GM12878 (cell line): ENCODE results near the gene SSR1. TPM values are rescaled to one million over a fixed set of nuclear protein-coding genes. Genes with fewer than 3 reads are reported as not detected.

Experiments used
- ATAC-seq: fragments of 200-7000 bp; cut with Tn5 transposase; 3 replicates; pipeline ENCODE4 v1.9.1; 2020; ENCODE audit warnings: mild to moderate bottlenecking, moderate library complexity
- BruUV-seq: library from RNA; stranded (reverse); fragments of 400-500 nt; replicated peaks from 2 replicates; lab custom pipeline; 2021; lab: Mats Ljungman, UMichigan
- CTCF ChIA-PET: fragments of 300-600 bp; sonication (Branson Sonifier 250); formaldehyde crosslinking; extraction: SDS; loops from one replicate; lab custom pipeline; 2021; ENCODE audit warnings: inconsistent platforms; lab: Yijun Ruan, JAX
- POLR2A ChIA-PET: fragments of 350-600 bp; formaldehyde crosslinking; extraction: SDS; loops from one replicate; lab custom pipeline; 2021; ENCODE audit warnings: inconsistent platforms; lab: Charles Lee
- RAD21 ChIA-PET: fragments of 300-600 bp; sonication (Branson Sonifier 250); formaldehyde crosslinking; loops from one replicate; lab custom pipeline; 2023; ENCODE audit warnings: antibody characterized with exemption; ENCODE audit not compliant: unreplicated experiment; lab: Charles Lee
- SMC1A ChIA-PET: fragments of 300-600 bp; sonication (Branson Sonifier 250); formaldehyde crosslinking; loops from one replicate; lab custom pipeline; 2023; ENCODE audit not compliant: unreplicated experiment, uncharacterized antibody; lab: Charles Lee
- DNase-seq: peaks from one replicate; pipeline ENCODE4 v3.0.0-alpha.2; 2011; ENCODE audit warnings: low read depth, low spot score
- FAIRE-seq: peaks from 3 replicates; lab custom pipeline; 2011; peaks lifted over from hg19 to GRCh38; lab: Jason Lieb, UNC
- H2AFZ ChIP-seq: 2 replicates; pipeline ENCODE4 v1.6.0; 2011; ENCODE audit warnings: low read depth, low read length, control low read depth; ENCODE audit not compliant: control insufficient read depth
- H3K27ac ChIP-seq: 2 replicates; pipeline ENCODE4 v1.5.1; 2011; ENCODE audit warnings: control low read depth; ENCODE audit not compliant: control insufficient read depth, insufficient read depth
- H3K27me3 ChIP-seq, 2 experiments: replicated peaks in 1 of 2; 2 replicates each; pipeline versions ENCODE4 v1.6.0 to v1.6.1; 2011; ENCODE audit warnings: low read length in 1 of 2; ENCODE audit not compliant: control insufficient read depth in 2 of 2, insufficient read depth in 2 of 2
- H3K36me3 ChIP-seq, 2 experiments: 2 replicates each; pipeline ENCODE4 v1.5.1; 2011; ENCODE audit warnings: low read length in 1 of 2; ENCODE audit not compliant: control insufficient read depth in 2 of 2, insufficient read depth in 2 of 2
- H3K4me1 ChIP-seq: 2 replicates; pipeline ENCODE4 v1.6.1; 2011; ENCODE audit warnings: mild to moderate bottlenecking, low read length, moderate library complexity, mixed read lengths; ENCODE audit not compliant: control insufficient read depth, insufficient read depth
- H3K4me2 ChIP-seq: 2 replicates; pipeline ENCODE4 v1.6.0; 2011; ENCODE audit warnings: control low read depth; ENCODE audit not compliant: control insufficient read depth, insufficient read depth
- H3K4me3 ChIP-seq: fragments of 200-600 bp; sonication (generic); 2 replicates; pipeline ENCODE4 v1.5.1; 2016
- H3K79me2 ChIP-seq: 2 replicates; pipeline ENCODE4 v1.6.0; 2011; ENCODE audit warnings: low read length; ENCODE audit not compliant: control insufficient read depth, insufficient read depth
- H3K9ac ChIP-seq: 2 replicates; pipeline ENCODE4 v1.8.0; 2011; ENCODE audit warnings: low read length, control low read depth, mixed read lengths; ENCODE audit not compliant: control insufficient read depth, insufficient read depth
- H3K9me3 ChIP-seq: replicated peaks from 3 replicates; pipeline ENCODE4 v1.5.1; 2011; ENCODE audit warnings: mild to moderate bottlenecking, low read length; ENCODE audit not compliant: control insufficient read depth, insufficient read depth
- H4K20me1 ChIP-seq: 2 replicates; pipeline ENCODE4 v1.6.0; 2011; ENCODE audit not compliant: control insufficient read depth, insufficient read depth
- EP300 ChIP-seq, 2 experiments: fragments of 150-350 bp in 1 of 2; IDR thresholded peaks; 2 replicates each; pipeline ENCODE4 v1.6.1; 2011 to 2012; ENCODE audit warnings: low read depth in 2 of 2, low read length in 2 of 2, borderline replicate concordance in 1 of 2, improper control_type of control experiment in 1 of 2, inconsistent platforms in 1 of 2; ENCODE audit not compliant: control insufficient read depth in 1 of 2
- KAT2A ChIP-seq: conservative IDR thresholded peaks from 2 replicates; pipeline ENCODE4 v1.6.1; 2011; ENCODE audit warnings: low read depth, low read length; ENCODE audit not compliant: control insufficient read depth
- SIX5 ChIP-seq: IDR thresholded peaks from 2 replicates; pipeline ENCODE4 v1.6.1; 2011; ENCODE audit warnings: mild to moderate bottlenecking, low read depth, low read length, moderate library complexity; ENCODE audit not compliant: severe bottlenecking
- TCF12 ChIP-seq: IDR thresholded peaks from 2 replicates; pipeline ENCODE4 v1.6.1; 2011; ENCODE audit warnings: low read depth, mild to moderate bottlenecking, low read length
- WGBS: methylation state at CpG from one replicate; pipeline ENCODE4 v1.1.6; 2016; ENCODE audit warnings: low lambda C conversion rate; ENCODE audit not compliant: insufficient replicate concordance, insufficient coverage; ENCODE audit errors: missing lambda C conversion rate; 5-methylcytosine and 5-hydroxymethylcytosine counted together
- in situ Hi-C: fragments of 300-500 bp; cut with MboI; formaldehyde crosslinking; loops from 9 replicates; pipeline ENCODE4 v1.14.3; 2018; ENCODE audit warnings: mixed read lengths
- intact Hi-C: fragments of 100-400 bp; cut with micrococcal nuclease; formaldehyde crosslinking; loops from one replicate; pipeline ENCODE4 v1.14.2; 2022; ENCODE audit not compliant: unreplicated experiment
- polyA plus RNA-seq, 11 experiments: library from polyadenylated mRNA; depleted of rRNA in 4 of 11; unstranded in 6 of 11; stranded (reverse) in 5 of 11; fragments of >200 nt; fragmentation: Nextera tagmentation in 4 of 11; fragmentation: Illumina TruSeq in 1 of 11; extraction: Ambion mirVana in 4 of 11; extraction: Trizol in 1 of 11; gene quantifications; 1 replicate in 1 of 11; 2 replicates in 10 of 11; pipeline versions ENCODE4 v1.2.1 to v1.2.3, GENCODE V29; 2011 to 2016; ENCODE audit warnings: inconsistent platforms in 2 of 11, missing spikeins in 2 of 11, low read depth in 1 of 11
- total RNA-seq, 4 experiments: library from RNA; depleted of rRNA in 3 of 4; stranded (reverse); fragments of >200 nt in 3 of 4; fragmentation: Illumina TruSeq in 1 of 4; extraction: Trizol in 1 of 4; gene quantifications; 2 replicates each; pipeline versions ENCODE4 v1.2.1 to v1.2.3, GENCODE V29; 2013 to 2021
- TF ChIP-seq, protein P1 (sequence below): fragments of 450-650 bp; IDR thresholded peaks from 2 replicates; pipeline ENCODE4 v1.6.1; 2018; ENCODE audit warnings: borderline replicate concordance, mild to moderate bottlenecking; ENCODE audit not compliant: partially characterized antibody
- TF ChIP-seq, protein P2 (sequence below): fragments of 450-650 bp; IDR thresholded peaks from 2 replicates; pipeline ENCODE4 v1.6.1; 2017; ENCODE audit warnings: antibody characterized with exemption, mild to moderate bottlenecking, moderate library complexity
- TF ChIP-seq, protein P3 (sequence below): IDR thresholded peaks from 2 replicates; pipeline ENCODE4 v1.6.1; 2011; ENCODE audit warnings: mild to moderate bottlenecking, low read depth, low read length, moderate library complexity; ENCODE audit not compliant: insufficient replicate concordance
- TF ChIP-seq, protein P4 (sequence below): fragments of 450-650 bp; IDR thresholded peaks from 2 replicates; pipeline ENCODE4 v1.6.1; 2016; ENCODE audit warnings: mild to moderate bottlenecking, moderate library complexity, borderline replicate concordance

The SSR1 gene
- total and polyA plus RNA-seq, 10 of the 15 experiments (the other 5 are each of a cell fraction or from before 2014, with no cell fraction given), result 42.0 to 209 (median 128) TPM

DNA sequence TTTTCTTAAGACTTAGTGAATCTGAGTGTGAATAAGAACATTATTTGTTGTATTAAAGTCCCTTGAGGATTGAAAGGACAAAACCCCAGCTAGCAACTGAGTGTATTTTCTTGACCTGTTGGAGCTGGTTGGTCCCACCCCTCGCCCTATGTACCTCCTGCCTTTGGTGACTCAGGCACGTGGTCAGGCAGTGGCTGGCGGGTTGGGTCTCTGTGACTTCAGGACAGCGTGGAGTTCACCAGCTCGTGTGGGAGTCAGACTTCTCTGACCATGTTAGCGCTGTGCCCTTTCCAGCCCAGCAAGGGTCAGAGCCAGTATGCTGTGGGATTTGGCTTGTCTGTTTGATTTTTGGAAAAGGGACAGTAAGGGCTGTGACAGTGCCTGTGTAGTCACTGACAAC is 93.7 kb downstream of the SSR1 start (continued):
- TF ChIP-seq TCF12, result no peak

DNA sequence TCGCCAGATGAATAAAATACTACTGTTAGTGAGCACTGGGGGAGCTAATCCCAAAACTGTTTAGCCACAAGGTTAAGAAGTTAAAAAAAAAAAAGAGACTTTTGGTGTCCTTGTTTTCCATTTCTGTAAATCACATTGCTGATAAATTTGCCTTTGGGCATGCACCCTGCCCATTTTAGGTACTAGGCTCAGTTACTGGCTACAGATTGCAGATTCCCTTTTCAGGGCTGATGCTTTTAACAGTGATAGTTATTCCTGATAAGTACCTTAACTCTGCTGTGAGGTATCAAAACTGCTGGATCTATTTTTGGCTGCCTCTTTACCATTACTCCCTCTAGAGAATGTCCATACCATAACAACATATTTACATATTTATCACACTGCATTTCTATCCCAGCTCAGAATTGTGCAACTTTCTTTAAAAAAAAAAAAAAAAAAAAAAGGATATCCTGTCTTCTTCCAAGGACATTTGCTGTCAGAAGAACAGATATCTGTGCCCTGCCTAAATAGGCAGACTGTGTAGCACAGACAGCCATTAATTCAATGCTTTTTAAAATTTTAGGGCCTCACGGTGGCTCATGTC is 94.5 kb downstream of the SSR1 start:
- SMC1A ChIA-PET, result interaction anchor here (0.6 to 1.8 kb wide), 5 partner anchors 18 to 1506 kb away, joined by 3 to 4 read pairs (median 4); no protein-coding TSS in a partner anchor
- H3K27me3 ChIP-seq, result no peaks in the 10 kb centered on the region
- H3K4me3 ChIP-seq, result no peak overlapping the region
- POLR2A ChIA-PET, result interaction anchor here (0.6 kb wide), 1 partner anchor 50 kb away, joined by 6 read pairs; no protein-coding TSS in a partner anchor
- H3K36me3 ChIP-seq, result peaks cover 35 to 50% of the 10 kb centered on the region in 2 experiments
- no peak overlapping the region for H3K4me2 ChIP-seq
- no peak for DNase-seq
- H3K4me1 ChIP-seq, result no peaks in the 10 kb centered on the region
- H3K9ac ChIP-seq, result no peak overlapping the region
- CTCF ChIA-PET, result interaction anchor here (0.6 to 1.3 kb wide), 2 partner anchors 14 to 60 kb away, joined by 3 read pairs; no protein-coding TSS in a partner anchor
- TF ChIP-seq SIX5 (no peak), EP300 (IDR thresholded peaks at IDR 0.05; ENCODE audit: borderline replicate concordance in 1 of 2, control insufficient read depth in 1 of 2, low read depth in 2 of 2, low read length in 2 of 2) (no peak), KAT2A (no peak)
- TF ChIP-seq, protein P1, sequence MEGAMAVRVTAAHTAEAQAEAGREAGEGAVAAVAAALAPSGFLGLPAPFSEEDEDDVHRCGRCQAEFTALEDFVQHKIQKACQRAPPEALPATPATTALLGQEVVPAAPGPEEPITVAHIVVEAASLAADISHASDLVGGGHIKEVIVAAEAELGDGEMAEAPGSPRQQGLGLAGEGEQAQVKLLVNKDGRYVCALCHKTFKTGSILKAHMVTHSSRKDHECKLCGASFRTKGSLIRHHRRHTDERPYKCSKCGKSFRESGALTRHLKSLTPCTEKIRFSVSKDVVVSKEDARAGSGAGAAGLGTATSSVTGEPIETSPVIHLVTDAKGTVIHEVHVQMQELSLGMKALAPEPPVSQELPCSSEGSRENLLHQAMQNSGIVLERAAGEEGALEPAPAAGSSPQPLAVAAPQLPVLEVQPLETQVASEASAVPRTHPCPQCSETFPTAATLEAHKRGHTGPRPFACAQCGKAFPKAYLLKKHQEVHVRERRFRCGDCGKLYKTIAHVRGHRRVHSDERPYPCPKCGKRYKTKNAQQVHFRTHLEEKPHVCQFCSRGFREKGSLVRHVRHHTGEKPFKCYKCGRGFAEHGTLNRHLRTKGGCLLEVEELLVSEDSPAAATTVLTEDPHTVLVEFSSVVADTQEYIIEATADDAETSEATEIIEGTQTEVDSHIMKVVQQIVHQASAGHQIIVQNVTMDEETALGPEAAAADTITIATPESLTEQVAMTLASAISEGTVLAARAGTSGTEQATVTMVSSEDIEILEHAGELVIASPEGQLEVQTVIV, result no peak
- TF ChIP-seq, protein P2, sequence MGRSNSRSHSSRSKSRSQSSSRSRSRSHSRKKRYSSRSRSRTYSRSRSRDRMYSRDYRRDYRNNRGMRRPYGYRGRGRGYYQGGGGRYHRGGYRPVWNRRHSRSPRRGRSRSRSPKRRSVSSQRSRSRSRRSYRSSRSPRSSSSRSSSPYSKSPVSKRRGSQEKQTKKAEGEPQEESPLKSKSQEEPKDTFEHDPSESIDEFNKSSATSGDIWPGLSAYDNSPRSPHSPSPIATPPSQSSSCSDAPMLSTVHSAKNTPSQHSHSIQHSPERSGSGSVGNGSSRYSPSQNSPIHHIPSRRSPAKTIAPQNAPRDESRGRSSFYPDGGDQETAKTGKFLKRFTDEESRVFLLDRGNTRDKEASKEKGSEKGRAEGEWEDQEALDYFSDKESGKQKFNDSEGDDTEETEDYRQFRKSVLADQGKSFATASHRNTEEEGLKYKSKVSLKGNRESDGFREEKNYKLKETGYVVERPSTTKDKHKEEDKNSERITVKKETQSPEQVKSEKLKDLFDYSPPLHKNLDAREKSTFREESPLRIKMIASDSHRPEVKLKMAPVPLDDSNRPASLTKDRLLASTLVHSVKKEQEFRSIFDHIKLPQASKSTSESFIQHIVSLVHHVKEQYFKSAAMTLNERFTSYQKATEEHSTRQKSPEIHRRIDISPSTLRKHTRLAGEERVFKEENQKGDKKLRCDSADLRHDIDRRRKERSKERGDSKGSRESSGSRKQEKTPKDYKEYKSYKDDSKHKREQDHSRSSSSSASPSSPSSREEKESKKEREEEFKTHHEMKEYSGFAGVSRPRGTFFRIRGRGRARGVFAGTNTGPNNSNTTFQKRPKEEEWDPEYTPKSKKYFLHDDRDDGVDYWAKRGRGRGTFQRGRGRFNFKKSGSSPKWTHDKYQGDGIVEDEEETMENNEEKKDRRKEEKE, result no peak
- TF ChIP-seq, protein P3, sequence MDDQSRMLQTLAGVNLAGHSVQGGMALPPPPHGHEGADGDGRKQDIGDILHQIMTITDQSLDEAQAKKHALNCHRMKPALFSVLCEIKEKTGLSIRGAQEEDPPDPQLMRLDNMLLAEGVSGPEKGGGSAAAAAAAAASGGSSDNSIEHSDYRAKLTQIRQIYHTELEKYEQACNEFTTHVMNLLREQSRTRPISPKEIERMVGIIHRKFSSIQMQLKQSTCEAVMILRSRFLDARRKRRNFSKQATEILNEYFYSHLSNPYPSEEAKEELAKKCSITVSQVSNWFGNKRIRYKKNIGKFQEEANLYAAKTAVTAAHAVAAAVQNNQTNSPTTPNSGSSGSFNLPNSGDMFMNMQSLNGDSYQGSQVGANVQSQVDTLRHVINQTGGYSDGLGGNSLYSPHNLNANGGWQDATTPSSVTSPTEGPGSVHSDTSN, result no peak
- TF ChIP-seq, protein P4, sequence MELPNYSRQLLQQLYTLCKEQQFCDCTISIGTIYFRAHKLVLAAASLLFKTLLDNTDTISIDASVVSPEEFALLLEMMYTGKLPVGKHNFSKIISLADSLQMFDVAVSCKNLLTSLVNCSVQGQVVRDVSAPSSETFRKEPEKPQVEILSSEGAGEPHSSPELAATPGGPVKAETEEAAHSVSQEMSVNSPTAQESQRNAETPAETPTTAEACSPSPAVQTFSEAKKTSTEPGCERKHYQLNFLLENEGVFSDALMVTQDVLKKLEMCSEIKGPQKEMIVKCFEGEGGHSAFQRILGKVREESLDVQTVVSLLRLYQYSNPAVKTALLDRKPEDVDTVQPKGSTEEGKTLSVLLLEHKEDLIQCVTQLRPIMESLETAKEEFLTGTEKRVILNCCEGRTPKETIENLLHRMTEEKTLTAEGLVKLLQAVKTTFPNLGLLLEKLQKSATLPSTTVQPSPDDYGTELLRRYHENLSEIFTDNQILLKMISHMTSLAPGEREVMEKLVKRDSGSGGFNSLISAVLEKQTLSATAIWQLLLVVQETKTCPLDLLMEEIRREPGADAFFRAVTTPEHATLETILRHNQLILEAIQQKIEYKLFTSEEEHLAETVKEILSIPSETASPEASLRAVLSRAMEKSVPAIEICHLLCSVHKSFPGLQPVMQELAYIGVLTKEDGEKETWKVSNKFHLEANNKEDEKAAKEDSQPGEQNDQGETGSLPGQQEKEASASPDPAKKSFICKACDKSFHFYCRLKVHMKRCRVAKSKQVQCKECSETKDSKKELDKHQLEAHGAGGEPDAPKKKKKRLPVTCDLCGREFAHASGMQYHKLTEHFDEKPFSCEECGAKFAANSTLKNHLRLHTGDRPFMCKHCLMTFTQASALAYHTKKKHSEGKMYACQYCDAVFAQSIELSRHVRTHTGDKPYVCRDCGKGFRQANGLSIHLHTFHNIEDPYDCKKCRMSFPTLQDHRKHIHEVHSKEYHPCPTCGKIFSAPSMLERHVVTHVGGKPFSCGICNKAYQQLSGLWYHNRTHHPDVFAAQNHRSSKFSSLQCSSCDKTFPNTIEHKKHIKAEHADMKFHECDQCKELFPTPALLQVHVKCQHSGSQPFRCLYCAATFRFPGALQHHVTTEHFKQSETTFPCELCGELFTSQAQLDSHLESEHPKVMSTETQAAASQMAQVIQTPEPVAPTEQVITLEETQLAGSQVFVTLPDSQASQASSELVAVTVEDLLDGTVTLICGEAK, result no peak
- TF ChIP-seq, all 136 proteins: peak for 0
- Histone ChIP-seq H3K27ac (no peak overlapping the region), H2AFZ (no peak overlapping the region), H3K79me2 (no peaks in the 10 kb centered on the region; the same call in 1 of the 2 replicates), H4K20me1 (no peaks in the 10 kb centered on the region), H3K9me3 (no peaks in the 10 kb centered on the region)
- intact Hi-C loops (no loop called here), in situ Hi-C loops (no loop called here)
- no peak for ATAC-seq
- no peak for FAIRE-seq
- WGBS, result 61% methylated on average over 2 of the region's 2 CpGs
- RAD21 ChIA-PET, result no interaction called here
- no TSS peak for BruUV-seq
